GM21717 (cell line): ENCODE results near the gene HAGHL.
"Not testable (repeated sequence)": the region's sequence is repeated elsewhere in the genome, so short reads cannot be mapped to it uniquely, and the experiment has no call there.

ENCODE experiments used
- ATAC-seq: cut with Tn5 transposase; IDR thresholded peaks from one replicate; pipeline ENCODE4 v1.9.1; 2021; ENCODE audit warnings: mild to moderate bottlenecking, moderate library complexity; ENCODE audit not compliant: unreplicated experiment

HAGHL gene

GRCh38 chr16:707062-707538 lies 19.8 kb upstream of the HAGHL start:
- ATAC-seq = no peak

GRCh38 chr16:708019-708418 lies 18.9 kb upstream of the HAGHL start:
- no peak for ATAC-seq

GRCh38 chr16:708959-709358 lies 17.9 kb upstream of the HAGHL start:
- ATAC-seq = no peak

- no peak for ATAC-seq
Measured at GRCh38 chr16:709566-710499, 17.1 kb upstream of the HAGHL start.

- ATAC-seq = no peak
Measured at GRCh38 chr16:710500-711075, 16.3 kb upstream of the HAGHL start.

- no peak for ATAC-seq
Measured at GRCh38 chr16:711084-711483, 15.8 kb upstream of the HAGHL start.

- ATAC-seq = no peak
Measured at GRCh38 chr16:711548-712320, 15.2 kb upstream of the HAGHL start.

- ATAC-seq = not testable (repeated sequence)
Measured at GRCh38 chr16:712740-713250, 14.1 kb upstream of the HAGHL start.

- no peak for ATAC-seq
Measured at GRCh38 chr16:714079-714478, 12.8 kb upstream of the HAGHL start.

GRCh38 chr16:714558-715476 lies 12.1 kb upstream of the HAGHL start, which contains the start of gene METRN:
Gene METRN, plus strand, starts transcription at chr16:715118. Its CDS starts 172 bp downstream, at chr16:715290.
- peak; percentile 45 for ATAC-seq

GRCh38 chr16:715477-716199 lies 11.3 kb upstream of the HAGHL start:
- ATAC-seq = no peak

GRCh38 chr16:716200-716568 lies 10.7 kb upstream of the HAGHL start:
- ATAC-seq = no peak

GRCh38 chr16:716768-717325 lies 10.1 kb upstream of the HAGHL start:
- ATAC-seq = no peak

GRCh38 chr16:717450-718245 lies 9.3 kb upstream of the HAGHL start:
- ATAC-seq = no peak

GRCh38 chr16:718389-718788 lies 8.5 kb upstream of the HAGHL start:
- no peak for ATAC-seq

GRCh38 chr16:718922-719321 lies 8.0 kb upstream of the HAGHL start:
- ATAC-seq = no peak

- peak; percentile 5 for ATAC-seq
Measured at GRCh38 chr16:719815-720446, 7.0 kb upstream of the HAGHL start.

GRCh38 chr16:720447-720989 lies 6.4 kb upstream of the HAGHL start:
- ATAC-seq = peak; percentile 14
